HCT116 (cell line): ENCODE results near the gene FUOM.

ENCODE experiments used
- CTCF ChIP-seq, 3 experiments: fragments of 200-600 bp in 1 of 3; sonication (generic) in 1 of 3; IDR thresholded peaks in 2 of 3; conservative IDR thresholded peaks in 1 of 3; 2 replicates each; pipeline ENCODE4 v1.5.1; 2012 to 2017; ENCODE audit warnings: low read depth in 2 of 3, low read length in 2 of 3, antibody characterized with exemption in 1 of 3, borderline replicate concordance in 1 of 3, control low read depth in 1 of 3, mild to moderate bottlenecking in 1 of 3, mixed read lengths in 1 of 3, mixed run types in 1 of 3, moderate library complexity in 1 of 3; ENCODE audit not compliant: insufficient read depth in 1 of 3
- POLR2AphosphoS5 ChIP-seq: IDR thresholded peaks from 2 replicates; pipeline ENCODE4 v1.6.1; 2011; ENCODE audit warnings: mild to moderate bottlenecking, low read depth, low read length, moderate library complexity

DNA sequence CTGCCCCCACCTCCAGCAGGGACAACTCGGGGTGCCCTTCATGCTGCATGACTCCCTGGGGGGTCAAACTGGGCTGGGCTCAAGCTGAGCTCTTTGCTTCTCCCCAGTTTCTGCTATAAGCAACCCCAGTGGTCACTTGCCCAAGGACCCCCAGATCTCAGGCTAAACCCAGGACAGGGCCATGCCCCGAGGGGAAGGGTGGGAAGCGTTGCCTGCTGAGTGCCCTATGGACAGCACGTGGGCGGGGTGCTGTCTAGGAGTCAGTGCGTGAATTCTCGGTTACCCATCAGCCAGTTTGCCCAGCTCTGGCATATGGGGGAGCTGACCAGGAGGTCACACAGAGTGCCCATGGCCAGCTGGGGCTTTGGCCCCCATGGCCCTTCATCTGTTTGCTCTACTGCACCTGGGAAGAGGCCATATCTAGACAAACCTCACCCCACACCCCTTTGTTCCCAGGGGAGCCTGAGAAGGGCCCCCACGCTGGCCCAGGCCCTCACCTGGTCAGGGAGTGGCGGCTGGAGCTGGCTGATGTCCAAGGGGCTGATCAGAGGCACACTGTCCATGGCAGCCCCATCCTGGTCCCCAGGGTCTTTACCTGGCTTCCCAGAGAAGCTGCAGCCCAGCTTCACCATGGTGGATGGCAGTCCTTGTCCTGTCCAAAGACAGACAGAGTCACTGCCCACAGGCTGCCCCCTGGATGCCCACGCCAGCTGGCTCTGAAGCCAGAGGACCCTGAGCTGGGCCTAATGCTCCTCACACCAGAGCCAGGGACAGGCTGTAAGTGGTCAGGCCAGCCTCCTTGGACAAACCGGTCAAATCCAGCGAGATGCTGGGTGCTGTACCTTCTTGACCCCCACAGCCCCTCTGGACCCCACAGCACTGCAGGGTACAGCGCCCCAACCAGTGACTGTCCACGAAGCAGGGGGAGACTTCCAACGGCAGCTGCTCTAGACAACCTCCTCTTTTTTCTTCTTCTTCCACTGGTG, 29.2 kb downstream of the FUOM start:
- TF ChIP-seq POLR2AphosphoS5 (no peak), CTCF (IDR thresholded peaks at IDR 0.05 in 2 of 3, conservative IDR thresholded peaks at IDR 0.05 in 1 of 3; ENCODE audit: borderline replicate concordance in 1 of 3, insufficient read depth in 1 of 3, low read depth in 2 of 3, low read length in 2 of 3) (no peak)
